NCI-H146 treated with DMSO at 0.1 percent for 48 hours (cell line): ENCODE measurements around the gene KRTAP5-3.
"Not testable (repeated sequence)": the region's sequence is repeated elsewhere in the genome, so short reads cannot be mapped to it uniquely, and the experiment has no call there.

Source experiments
- DNase-seq: peaks from one replicate; lab custom pipeline; 2025; ENCODE audit not compliant: unreplicated experiment; lab: John Stamatoyannopoulos, UW

The KRTAP5-3 gene

GRCh38 chr11:1584661-1585370, 23.4 kb downstream of the KRTAP5-3 start, which contains the start of gene KRTAP5-1:
KRTAP5-1 (minus strand) TSS chr11:1585283; CDS start chr11:1585249, 34 bp downstream.
- not testable (repeated sequence) for DNase-seq

DNA sequence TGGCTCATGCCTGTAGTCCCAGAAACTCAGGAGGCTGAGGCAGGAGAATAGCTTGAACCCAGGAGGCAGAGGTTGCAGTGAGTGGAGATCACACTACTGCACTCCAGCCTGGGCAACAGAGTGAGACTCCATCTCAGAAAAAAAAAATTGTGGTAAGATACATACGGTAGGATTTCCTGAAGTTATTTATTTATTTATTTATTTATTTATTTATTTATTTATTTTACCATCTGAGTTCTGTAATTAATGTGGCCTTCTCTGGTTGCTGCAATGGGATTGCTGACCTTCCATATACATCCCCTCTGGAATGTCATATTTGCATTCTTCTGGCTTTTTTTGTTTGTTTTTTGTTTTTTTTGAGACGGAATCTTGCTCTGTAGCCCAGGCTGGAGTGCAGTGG, 25.4 kb downstream of the KRTAP5-3 start:
- DNase-seq: not testable (repeated sequence)

GRCh38 chr11:1581976-1582375, 26.3 kb downstream of the KRTAP5-3 start:
- DNase-seq: no peak

GRCh38 chr11:1576825-1577224, 31.4 kb downstream of the KRTAP5-3 start:
- DNase-seq: no peak

DNA sequence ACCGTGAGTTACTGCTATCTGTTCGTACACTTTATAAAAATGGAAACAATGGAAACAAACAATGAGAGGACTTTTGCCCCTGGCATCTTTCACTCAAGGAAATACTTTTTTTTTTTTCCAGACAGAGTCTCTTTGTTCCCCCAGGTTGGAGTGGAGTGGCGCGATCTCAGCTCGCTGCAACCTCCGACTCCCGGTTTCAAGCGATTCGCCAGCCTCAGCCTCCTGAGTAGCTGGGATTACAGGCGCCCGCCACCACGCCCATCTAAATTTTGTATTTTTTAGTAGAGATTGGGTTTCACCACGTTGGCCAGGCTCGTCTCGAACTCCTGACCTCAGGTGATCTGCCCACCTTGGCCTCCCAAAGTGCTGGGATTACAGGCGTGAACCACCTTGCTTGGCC, 32.5 kb downstream of the KRTAP5-3 start:
- not testable (repeated sequence) for DNase-seq

DNA sequence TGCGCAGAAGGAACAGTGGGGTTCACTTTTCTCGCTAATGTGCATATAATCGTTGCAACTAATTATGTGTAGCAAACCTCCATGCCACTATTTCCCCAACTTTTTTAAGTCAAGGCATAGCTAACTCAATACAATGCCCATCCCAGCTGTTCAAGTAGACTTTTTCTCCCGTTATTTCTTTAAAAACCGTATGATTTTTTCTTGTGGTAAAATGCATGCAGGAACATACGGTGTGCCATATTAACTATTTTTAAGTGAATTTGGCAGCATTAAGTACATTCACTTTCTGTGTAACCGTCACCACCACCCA, 33.4 kb downstream of the KRTAP5-3 start:
- no peak for DNase-seq

GRCh38 chr11:1574238-1574932, 33.9 kb downstream of the KRTAP5-3 start:
- DNase-seq: peak; percentile 91

DNA sequence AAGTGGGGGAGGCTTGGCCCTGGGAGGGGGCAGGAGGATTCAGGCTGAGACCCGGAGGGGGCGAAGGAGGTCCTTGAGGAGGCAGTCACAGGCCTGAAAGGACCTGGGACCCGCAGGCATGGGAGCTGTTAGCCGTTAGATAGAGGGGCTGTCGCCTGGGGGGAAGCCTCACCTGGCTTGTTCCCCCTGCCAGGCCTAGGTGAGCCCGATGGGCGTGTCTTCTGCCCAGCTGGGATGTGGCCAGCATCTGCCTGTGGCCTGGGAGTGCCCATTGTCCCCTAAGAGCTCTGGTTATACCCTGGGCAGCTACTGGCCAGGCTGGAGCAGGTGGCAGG, 34.4 kb downstream of the KRTAP5-3 start:
- DNase-seq: no peak

DNA sequence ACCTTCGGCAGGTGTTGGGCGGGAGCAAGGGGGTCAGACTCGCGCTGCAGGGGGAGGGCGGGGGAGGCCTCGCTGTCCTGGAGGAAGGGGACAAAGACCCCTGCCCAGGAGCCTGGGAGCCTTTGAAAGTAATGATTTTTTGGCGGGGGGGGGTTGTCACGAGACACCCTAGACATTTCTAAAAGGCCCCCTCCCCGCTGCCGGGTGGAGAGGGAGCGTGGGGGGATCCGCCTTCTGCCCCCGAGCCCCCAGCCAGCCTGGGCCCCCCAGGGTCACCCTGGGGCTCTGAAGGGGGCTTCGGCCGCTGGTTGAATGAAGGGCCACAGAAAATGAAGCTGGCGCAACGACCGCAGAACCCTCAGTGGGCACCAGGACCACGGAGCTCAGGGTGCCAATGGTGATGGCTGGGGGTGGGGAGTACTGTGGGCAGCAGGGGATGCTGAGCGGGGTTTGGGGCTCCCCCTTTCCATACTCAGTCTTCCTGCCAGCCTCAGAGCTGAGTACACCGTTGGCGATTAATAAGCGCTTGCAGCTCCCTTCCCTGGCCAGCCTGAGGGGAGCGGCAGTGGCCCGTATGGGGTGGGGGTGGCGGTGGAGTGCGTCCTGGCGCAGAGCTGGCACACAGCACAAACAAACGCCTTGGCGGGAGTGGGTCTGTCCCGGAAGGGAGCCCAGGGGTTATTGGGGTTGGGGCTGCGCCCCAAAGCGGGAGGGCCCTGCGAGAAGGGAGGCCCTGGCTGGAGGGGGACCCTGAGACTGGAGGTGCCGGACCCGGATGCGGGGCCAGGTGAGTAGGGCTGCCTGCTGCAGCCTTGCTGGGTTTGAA, 35.0 kb downstream of the KRTAP5-3 start:
- DNase-seq: peak; percentile 53

DNA sequence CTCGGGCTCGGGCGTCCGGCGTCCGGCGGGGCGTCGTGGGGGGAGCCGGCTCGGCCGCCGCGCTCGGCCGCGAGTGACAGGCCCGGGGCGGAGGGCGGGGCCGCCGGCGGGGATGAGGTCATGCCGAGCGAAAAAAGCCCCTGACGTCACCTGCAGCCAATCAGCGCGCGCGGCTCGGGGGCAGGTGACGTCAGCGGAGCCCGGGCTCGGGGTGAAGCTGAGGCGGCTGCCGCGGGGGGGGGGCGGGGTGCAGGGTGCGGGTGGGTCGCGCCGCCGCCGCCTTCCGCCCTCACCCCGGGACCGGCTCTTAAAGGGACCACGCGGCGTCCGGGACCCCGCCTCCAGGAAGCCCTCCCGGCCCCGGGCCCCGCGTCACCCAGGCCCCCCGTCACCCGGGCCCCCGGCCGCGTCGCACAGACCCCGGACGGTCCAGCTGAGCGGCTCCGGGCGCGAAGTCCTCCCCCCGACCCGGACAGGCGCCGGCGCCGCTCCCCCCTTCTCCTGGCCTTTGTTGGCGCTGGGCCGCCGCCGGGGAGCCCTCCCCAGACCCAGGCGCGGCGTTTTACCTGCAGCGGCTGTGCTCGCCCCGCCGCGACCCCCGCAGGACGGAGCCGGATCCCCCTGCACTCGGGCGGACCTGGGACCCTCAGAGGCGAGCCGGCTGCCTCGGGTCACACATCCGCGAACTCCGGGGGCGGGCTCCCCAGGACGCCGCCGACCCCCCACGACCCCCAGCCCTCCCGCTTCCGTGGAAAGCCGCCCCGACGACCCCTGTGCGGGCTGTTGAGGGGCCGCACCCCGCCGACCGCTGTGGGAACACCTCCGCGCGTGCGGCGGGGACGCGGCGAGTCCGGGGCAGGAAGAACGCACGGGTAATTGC, 35.8 kb downstream of the KRTAP5-3 start, which contains the start of gene DUSP8:
Gene DUSP8, minus strand, starts transcription at position 75 of the 880 bp plus-strand sequence. CDS start 6,445 bp downstream, outside the sequence.
- peak; percentile 61 for DNase-seq

GRCh38 chr11:1571760-1572196, 36.5 kb downstream of the KRTAP5-3 start:
- DNase-seq: no peak

- peak; percentile 4 for DNase-seq
Observed at GRCh38 chr11:1570896-1571759, 37.1 kb downstream of the KRTAP5-3 start.

GRCh38 chr11:1570531-1570895, 37.8 kb downstream of the KRTAP5-3 start:
- no peak for DNase-seq

- no peak for DNase-seq
Observed at GRCh38 chr11:1570001-1570453, 38.2 kb downstream of the KRTAP5-3 start.

- DNase-seq: no peak
Observed at GRCh38 chr11:1569251-1569780, 38.9 kb downstream of the KRTAP5-3 start.

DNA sequence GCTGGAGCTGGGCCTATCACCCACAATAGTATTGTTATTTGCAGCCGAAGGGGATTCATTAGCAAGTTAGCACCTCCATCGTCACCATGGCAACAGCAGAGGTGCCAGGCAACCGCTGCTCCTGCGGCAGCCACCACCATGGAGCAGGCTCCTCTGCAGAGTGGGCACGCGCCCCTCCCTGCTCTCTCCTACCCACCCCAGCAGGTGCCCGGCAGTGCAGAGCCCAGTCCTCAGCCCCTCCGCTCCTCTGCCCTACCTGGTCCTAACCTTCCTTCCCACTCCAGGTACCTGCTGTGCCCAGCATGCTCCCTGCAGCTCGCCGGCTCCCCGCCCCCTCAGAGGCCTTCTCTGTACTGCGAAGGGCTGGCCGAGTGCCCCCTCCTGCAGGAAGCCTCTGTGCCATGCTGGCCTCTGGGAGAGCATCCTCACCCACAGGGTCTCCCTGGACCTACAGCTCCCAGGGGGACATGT, 39.8 kb downstream of the KRTAP5-3 start:
- DNase-seq: no peak

- no peak for DNase-seq
Observed at GRCh38 chr11:1567721-1568100, 40.6 kb downstream of the KRTAP5-3 start.

DNA sequence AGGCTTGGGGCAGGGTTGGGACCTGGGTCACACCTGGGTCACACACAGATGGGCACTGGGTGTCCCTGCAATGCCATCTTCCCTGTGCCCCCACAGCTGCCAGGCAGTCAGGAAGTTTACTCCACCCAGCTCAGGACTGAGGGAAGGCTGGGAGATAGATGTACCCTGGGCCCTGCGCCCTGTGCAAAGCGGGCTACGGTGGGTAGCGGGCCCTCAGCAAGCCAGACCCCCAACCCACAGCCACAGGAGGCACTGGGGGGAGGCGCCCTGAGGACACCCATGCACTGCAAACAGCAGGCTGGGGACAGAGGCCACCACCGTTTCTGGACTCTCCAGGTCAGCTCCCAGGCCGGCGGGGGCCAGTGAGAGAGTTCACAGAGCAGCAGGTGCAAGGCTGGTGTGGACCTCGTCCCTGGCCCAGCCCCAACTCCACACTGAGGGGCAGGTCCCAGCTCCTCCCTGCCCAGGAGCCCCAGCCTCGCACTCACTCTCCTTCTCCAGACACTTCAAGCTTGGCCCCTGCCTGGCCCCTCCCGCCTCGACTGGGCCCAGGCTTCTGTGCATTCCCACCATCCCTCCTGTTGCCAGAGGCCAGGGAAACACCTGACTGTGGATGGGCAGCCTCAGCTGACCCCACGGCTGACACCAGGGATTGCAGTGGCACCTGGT, 41.1 kb downstream of the KRTAP5-3 start:
- DNase-seq: no peak
